Body of pancreas (tissue), 4 donors: ENCODE data around the gene CYTIP. TPM values are rescaled to one million over a fixed set of nuclear protein-coding genes. Genes with fewer than 3 reads are reported as not detected.
"Not testable (repeated sequence)": the region's sequence is repeated elsewhere in the genome, so short reads cannot be mapped to it uniquely, and the experiment has no call there.

ENCODE experiments used
- ATAC-seq: fragments of 150-250 bp; one replicate; pipeline ENCODE4 v1.9.1; 2016
- DNase-seq, 4 donors: peaks; one replicate each; pipeline ENCODE4 v3.0.0-alpha.2; 2019
- H3K27ac ChIP-seq, 4 donors: fragments of 200-600 bp; sonication (generic); 1 replicate in 3 of 4; 2 replicates in 1 of 4; pipeline versions ENCODE4 v1.5.1 to v1.6.1; 2016 to 2019; ENCODE audit warnings: mild to moderate bottlenecking in 1 of 4, mixed read lengths in 1 of 4, moderate library complexity in 1 of 4
- H3K27me3 ChIP-seq, 2 donors: fragments of 200-600 bp; sonication (generic); one replicate each; pipeline ENCODE4 v1.6.0; 2016; ENCODE audit warnings: mild to moderate bottlenecking in 1 of 2
- H3K36me3 ChIP-seq, 2 donors: fragments of 200-600 bp; sonication (generic); replicated peaks in 1 of 2; 2 replicates each; pipeline ENCODE4 v1.5.1; 2016; ENCODE audit warnings: low read depth in 2 of 2; ENCODE audit not compliant: insufficient read depth in 1 of 2
- H3K4me1 ChIP-seq: fragments of 200-600 bp; sonication (generic); one replicate; pipeline ENCODE4 v1.6.0; 2016
- H3K4me3 ChIP-seq, 2 donors: fragments of 200-600 bp; sonication (generic); 1 replicate in 1 of 2; 2 replicates in 1 of 2; pipeline ENCODE4 v1.5.1; 2016 to 2019
- H3K9me3 ChIP-seq, 3 donors: fragments of 200-600 bp; sonication (generic); 1 replicate in 2 of 3; 2 replicates in 1 of 3; pipeline ENCODE4 v1.5.1; 2016
- POLR2A ChIP-seq, 3 donors: fragments of 450-650 bp; IDR thresholded peaks; one replicate each; pipeline ENCODE4 v1.6.1; 2016; ENCODE audit warnings: antibody characterized with exemption in 3 of 3, mild to moderate bottlenecking in 2 of 3
- WGBS, 2 donors: methylation state at CpG; one replicate each; pipeline ENCODE4 v1.1.5; 2017; 5-methylcytosine and 5-hydroxymethylcytosine counted together
- intact Hi-C: fragments of 100-400 bp; cut with DNase I; formaldehyde crosslinking; loops from one replicate; pipeline ENCODE4 v1.15.1; 2023
- total RNA-seq, 2 donors: library from RNA; depleted of rRNA; stranded (reverse); fragments of >200 nt; gene quantifications; one replicate each; pipeline ENCODE4 v1.1.0, GENCODE V29; 2016
- TF ChIP-seq, protein P1 (sequence below), 7 experiments: fragments of 450-650 bp in 4 of 7; fragments of 200-600 bp in 3 of 7; sonication (generic) in 3 of 7; IDR thresholded peaks; one replicate each; pipeline ENCODE4 v1.5.1; 2016 to 2019; ENCODE audit warnings: antibody characterized with exemption in 7 of 7

CYTIP gene
- total RNA-seq, 2 donors from 2014 or later: 5.6 to 10.6 TPM

DNA sequence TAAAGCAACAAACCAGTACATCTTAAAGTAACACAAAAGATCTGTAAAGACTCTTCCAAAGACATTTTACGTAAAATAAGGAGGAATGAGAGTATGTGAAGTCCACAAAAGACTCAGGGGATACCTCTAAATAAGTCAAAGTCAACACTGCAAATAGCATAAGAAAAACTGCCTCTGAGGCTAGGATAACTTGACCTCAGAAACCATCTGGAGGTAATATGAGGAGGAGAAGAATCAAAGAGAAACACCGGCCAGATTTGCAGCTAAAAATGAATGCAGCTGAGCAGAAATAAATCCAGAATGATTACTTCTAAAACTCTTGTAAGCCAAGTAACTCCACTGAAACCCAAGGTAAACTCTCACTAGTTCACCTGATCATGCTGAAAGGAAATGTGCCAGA lies 66.0 kb downstream of the CYTIP start:
- Histone ChIP-seq H3K4me1 (no peaks in the 10 kb centered on the region), H3K9me3 (no peaks in the 10 kb centered on the region), H3K27ac (no peak overlapping the region), H3K4me3 (no peak overlapping the region), H3K27me3 (no peaks in the 10 kb centered on the region), H3K36me3 (no peaks in the 10 kb centered on the region)
- ATAC-seq (no peak), DNase-seq (no peak)
- intact Hi-C loops: no loop called here
- TF ChIP-seq, protein P1, sequence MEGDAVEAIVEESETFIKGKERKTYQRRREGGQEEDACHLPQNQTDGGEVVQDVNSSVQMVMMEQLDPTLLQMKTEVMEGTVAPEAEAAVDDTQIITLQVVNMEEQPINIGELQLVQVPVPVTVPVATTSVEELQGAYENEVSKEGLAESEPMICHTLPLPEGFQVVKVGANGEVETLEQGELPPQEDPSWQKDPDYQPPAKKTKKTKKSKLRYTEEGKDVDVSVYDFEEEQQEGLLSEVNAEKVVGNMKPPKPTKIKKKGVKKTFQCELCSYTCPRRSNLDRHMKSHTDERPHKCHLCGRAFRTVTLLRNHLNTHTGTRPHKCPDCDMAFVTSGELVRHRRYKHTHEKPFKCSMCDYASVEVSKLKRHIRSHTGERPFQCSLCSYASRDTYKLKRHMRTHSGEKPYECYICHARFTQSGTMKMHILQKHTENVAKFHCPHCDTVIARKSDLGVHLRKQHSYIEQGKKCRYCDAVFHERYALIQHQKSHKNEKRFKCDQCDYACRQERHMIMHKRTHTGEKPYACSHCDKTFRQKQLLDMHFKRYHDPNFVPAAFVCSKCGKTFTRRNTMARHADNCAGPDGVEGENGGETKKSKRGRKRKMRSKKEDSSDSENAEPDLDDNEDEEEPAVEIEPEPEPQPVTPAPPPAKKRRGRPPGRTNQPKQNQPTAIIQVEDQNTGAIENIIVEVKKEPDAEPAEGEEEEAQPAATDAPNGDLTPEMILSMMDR (IDR thresholded peaks at IDR 0.05): no peak
- WGBS, 2 donors: 80 to 92% methylated on average over 2 of the region's 2 CpGs

GRCh38 chr2:157376041-157376440 lies 67.8 kb downstream of the CYTIP start:
- no peaks in the 10 kb centered on the region for H3K4me1 ChIP-seq
- H3K36me3 ChIP-seq: no peaks in the 10 kb centered on the region
- no peak overlapping the region for H3K4me3 ChIP-seq
- H3K27me3 ChIP-seq: no peaks in the 10 kb centered on the region
- WGBS, 2 donors: 26 to 33% methylated on average over 3 of the region's 3 CpGs
- no peak overlapping the region for H3K27ac ChIP-seq
- no peak for TF ChIP-seq POLR2A (IDR thresholded peaks at IDR 0.05)
- no peaks in the 10 kb centered on the region for H3K9me3 ChIP-seq
- intact Hi-C loops: no loop called here
- ATAC-seq (no peak), DNase-seq (no peak)

GRCh38 chr2:157375384-157375783 lies 68.5 kb downstream of the CYTIP start:
- Histone ChIP-seq H3K27me3 (no peaks in the 10 kb centered on the region), H3K4me3 (no peak overlapping the region), H3K36me3 (no peaks in the 10 kb centered on the region), H3K4me1 (no peaks in the 10 kb centered on the region), H3K9me3 (no peaks in the 10 kb centered on the region), H3K27ac (no peak overlapping the region)
- WGBS, 2 donors: 91 to 93% methylated on average over 1 of the region's 1 CpG
- intact Hi-C loops: no loop called here
- ATAC-seq (no peak), DNase-seq (no peak)
- TF ChIP-seq, protein P1 (IDR thresholded peaks at IDR 0.05): no peak
- no peak for TF ChIP-seq POLR2A (IDR thresholded peaks at IDR 0.05)

GRCh38 chr2:157368508-157368907 lies 75.4 kb downstream of the CYTIP start:
- H3K27ac ChIP-seq, H3K27me3 ChIP-seq, DNase-seq, H3K4me1 ChIP-seq, H3K9me3 ChIP-seq, ATAC-seq, intact Hi-C loops, H3K36me3 ChIP-seq, H3K4me3 ChIP-seq: not testable (repeated sequence)
- WGBS, 2 donors: 85 to 94% methylated on average over 13 to 15 of the region's 25 CpGs

DNA sequence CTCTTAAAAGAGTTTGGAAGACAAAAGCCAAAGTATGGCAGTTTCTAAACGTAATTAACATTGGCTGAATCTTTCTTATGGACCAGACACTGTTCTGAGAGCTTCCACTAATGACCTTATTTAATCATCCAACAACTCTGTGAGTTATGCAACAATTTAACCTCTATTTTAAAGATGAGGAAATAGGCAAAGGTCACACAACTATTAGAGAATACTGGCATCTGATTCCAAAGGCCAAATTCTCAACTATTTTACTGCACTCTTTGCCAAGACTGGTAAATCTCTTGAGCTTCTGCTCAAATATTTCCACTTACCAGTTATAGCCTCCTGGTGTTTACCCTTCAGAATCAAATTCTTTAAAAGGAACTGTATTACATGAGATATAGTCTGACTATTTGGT lies 76.2 kb downstream of the CYTIP start:
- TF ChIP-seq, protein P1 (IDR thresholded peaks at IDR 0.05): no peak
- no peak for TF ChIP-seq POLR2A (IDR thresholded peaks at IDR 0.05)
- no peaks in the 10 kb centered on the region for H3K9me3 ChIP-seq
- no peaks in the 10 kb centered on the region for H3K4me1 ChIP-seq
- no peak overlapping the region for H3K4me3 ChIP-seq
- ATAC-seq (no peak), DNase-seq (no peak)
- no peaks in the 10 kb centered on the region for H3K36me3 ChIP-seq
- WGBS, 2 donors: 42 to 50% methylated on average over 1 of the region's 1 CpG
- no peak overlapping the region for H3K27ac ChIP-seq
- intact Hi-C loops: no loop called here
- no peaks in the 10 kb centered on the region for H3K27me3 ChIP-seq

Other genes with a start within 250 kb of the CYTIP start
- gene GALNT5, start 186.4 kb downstream of the CYTIP start, total RNA-seq: 1 to 10 TPM in 1 of 2 donors, not detected in 1; 3.1 TPM
- gene ERMN, start 118.3 kb downstream of the CYTIP start, total RNA-seq: under 1 TPM in 1 of 2 donors, not detected in 1; 0.26 TPM
- 1 to 10 TPM; 1.6 to 6.6 TPM for gene ACVR1C, start 184.8 kb upstream of the CYTIP start, total RNA-seq